Neural progenitor cell (in vitro differentiated cells): ENCODE measurements around the gene RNF123. TPM values are rescaled to one million over a fixed set of nuclear protein-coding genes. Genes with fewer than 3 reads are reported as not detected.

Experiments
- DNase-seq: peaks from one replicate; pipeline ENCODE4 v3.0.0-alpha.2; 2016; ENCODE audit warnings: low spot score
- H2AFZ ChIP-seq: fragments of 200-600 bp; sonication (generic); replicated peaks from 2 replicates; pipeline ENCODE4 v1.6.1; 2016; ENCODE audit warnings: antibody characterized with exemption
- H3F3A ChIP-seq: fragments of 200-600 bp; sonication (generic); 2 replicates; pipeline ENCODE4 v1.6.1; 2016; ENCODE audit warnings: antibody characterized with exemption, low read depth
- H3K27ac ChIP-seq: fragments of 200-600 bp; sonication (generic); 2 replicates; pipeline ENCODE4 v1.5.1; 2016; ENCODE audit warnings: mild to moderate bottlenecking
- H3K27me3 ChIP-seq: fragments of 200-600 bp; sonication (generic); 2 replicates; pipeline ENCODE4 v1.6.1; 2016; ENCODE audit warnings: mild to moderate bottlenecking, moderate library complexity
- H3K36me3 ChIP-seq: fragments of 200-600 bp; sonication (generic); 2 replicates; pipeline ENCODE4 v1.5.1; 2016
- H3K4me1 ChIP-seq: fragments of 200-600 bp; sonication (generic); 2 replicates; pipeline ENCODE4 v1.6.1; 2016; ENCODE audit warnings: mixed run types
- H3K4me2 ChIP-seq: fragments of 200-600 bp; sonication (generic); 2 replicates; pipeline ENCODE4 v1.6.1; 2016
- H3K4me3 ChIP-seq: fragments of 200-600 bp; sonication (generic); 2 replicates; pipeline ENCODE4 v1.5.1; 2016
- H3K79me2 ChIP-seq: fragments of 200-600 bp; sonication (generic); 2 replicates; pipeline ENCODE4 v1.6.1; 2016; ENCODE audit warnings: low read depth
- H3K9ac ChIP-seq: fragments of 200-600 bp; sonication (generic); 2 replicates; pipeline ENCODE4 v1.6.1; 2016
- H3K9me3 ChIP-seq: fragments of 200-600 bp; sonication (generic); 2 replicates; pipeline ENCODE4 v1.5.1; 2016; ENCODE audit warnings: low read depth
- H4K20me1 ChIP-seq: fragments of 200-600 bp; sonication (generic); 2 replicates; pipeline ENCODE4 v1.6.1; 2016; ENCODE audit warnings: low read depth
- H3K27ac Mint-ChIP-seq: 3 replicates; pipeline ENCODE4 v1.8.0; 2021; ENCODE audit warnings: mixed read lengths
- H3K27me3 Mint-ChIP-seq: 2 replicates; pipeline ENCODE4 v1.8.0; 2022; ENCODE audit warnings: low read depth, mild to moderate bottlenecking, inconsistent platforms, moderate library complexity, mixed read lengths; ENCODE audit not compliant: insufficient read depth
- H3K36me3 Mint-ChIP-seq: 3 replicates; pipeline ENCODE4 v1.8.0; 2021; ENCODE audit warnings: mixed read lengths
- H3K4me1 Mint-ChIP-seq: 3 replicates; pipeline ENCODE4 v1.8.0; 2021; ENCODE audit warnings: mixed read lengths
- H3K4me3 Mint-ChIP-seq: 3 replicates; pipeline ENCODE4 v1.8.0; 2021; ENCODE audit warnings: mild to moderate bottlenecking, moderate library complexity, mixed read lengths
- H3K9me3 Mint-ChIP-seq: 3 replicates; pipeline ENCODE4 v1.8.0; 2020; ENCODE audit warnings: mixed read lengths
- EZH2 ChIP-seq: fragments of 200-600 bp; sonication (generic); IDR thresholded peaks from 2 replicates; pipeline ENCODE4 v1.6.1; 2017; ENCODE audit warnings: antibody characterized with exemption, mild to moderate bottlenecking, moderate library complexity
- EZH2phosphoT487 ChIP-seq: fragments of 200-600 bp; sonication (generic); IDR thresholded peaks from 2 replicates; pipeline ENCODE4 v1.6.1; 2017; ENCODE audit warnings: antibody characterized with exemption
- total RNA-seq: library from RNA; depleted of rRNA; stranded (reverse); fragments of >200 nt; gene quantifications from 2 replicates; pipeline ENCODE4 v1.2.3, GENCODE V29; 2015; ENCODE audit warnings: low replicate concordance
- TF ChIP-seq, protein P1 (sequence below): fragments of 200-600 bp; sonication (generic); IDR thresholded peaks from 2 replicates; pipeline ENCODE4 v1.5.1; 2017; ENCODE audit warnings: antibody characterized with exemption, mild to moderate bottlenecking

The RNF123 gene
- total RNA-seq, 1 donor from 2014 or later: 15.0 TPM

GRCh38 chr3:49648354-49649019 is 40.9 kb upstream of the RNF123 start:
- no peaks in the 10 kb centered on the region for H3K36me3 Mint-ChIP-seq
- peaks cover 3% of the 10 kb centered on the region for H3K27me3 Mint-ChIP-seq
- Histone ChIP-seq H2AFZ (no peak overlapping the region), H3K36me3 (no peaks in the 10 kb centered on the region), H3K4me1 (no peaks in the 10 kb centered on the region), H3K27me3 (no peaks in the 10 kb centered on the region), H4K20me1 (no peaks in the 10 kb centered on the region), H3K4me2 (no peak overlapping the region), H3F3A (no peaks in the 10 kb centered on the region), H3K27ac (no peak overlapping the region), H3K79me2 (no peaks in the 10 kb centered on the region), H3K4me3 (no peak overlapping the region), H3K9me3 (no peaks in the 10 kb centered on the region), H3K9ac (no peak overlapping the region)
- TF ChIP-seq EZH2: no peak
- H3K9me3 Mint-ChIP-seq: no peaks in the 10 kb centered on the region
- H3K4me3 Mint-ChIP-seq: no peak overlapping the region
- H3K27ac Mint-ChIP-seq: no peak overlapping the region
- DNase-seq: no peak
- peaks cover 4% of the 10 kb centered on the region for H3K4me1 Mint-ChIP-seq

DNA sequence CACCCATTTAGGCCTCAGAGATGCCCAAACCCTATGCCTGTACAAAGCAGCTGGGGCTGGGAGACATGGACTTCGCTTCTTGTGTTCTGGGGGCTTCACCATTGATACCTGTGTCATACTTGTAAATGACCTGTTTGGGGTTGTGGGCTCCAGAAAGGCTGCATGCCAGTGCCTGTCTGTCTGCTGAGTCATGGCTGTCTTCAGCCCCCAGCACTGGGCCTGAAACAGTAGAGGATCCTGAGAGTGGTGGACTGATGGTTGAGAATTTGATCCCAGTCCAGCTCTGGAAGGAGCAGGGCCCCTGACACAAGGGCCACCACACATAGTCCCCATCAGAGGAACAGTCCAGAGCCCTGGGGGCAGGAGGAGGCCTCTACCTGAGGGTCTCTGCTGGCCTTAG is 39.8 kb upstream of the RNF123 start:
- TF ChIP-seq EZH2phosphoT487: no peak
- TF ChIP-seq EZH2: no peak
- TF ChIP-seq, protein P1, sequence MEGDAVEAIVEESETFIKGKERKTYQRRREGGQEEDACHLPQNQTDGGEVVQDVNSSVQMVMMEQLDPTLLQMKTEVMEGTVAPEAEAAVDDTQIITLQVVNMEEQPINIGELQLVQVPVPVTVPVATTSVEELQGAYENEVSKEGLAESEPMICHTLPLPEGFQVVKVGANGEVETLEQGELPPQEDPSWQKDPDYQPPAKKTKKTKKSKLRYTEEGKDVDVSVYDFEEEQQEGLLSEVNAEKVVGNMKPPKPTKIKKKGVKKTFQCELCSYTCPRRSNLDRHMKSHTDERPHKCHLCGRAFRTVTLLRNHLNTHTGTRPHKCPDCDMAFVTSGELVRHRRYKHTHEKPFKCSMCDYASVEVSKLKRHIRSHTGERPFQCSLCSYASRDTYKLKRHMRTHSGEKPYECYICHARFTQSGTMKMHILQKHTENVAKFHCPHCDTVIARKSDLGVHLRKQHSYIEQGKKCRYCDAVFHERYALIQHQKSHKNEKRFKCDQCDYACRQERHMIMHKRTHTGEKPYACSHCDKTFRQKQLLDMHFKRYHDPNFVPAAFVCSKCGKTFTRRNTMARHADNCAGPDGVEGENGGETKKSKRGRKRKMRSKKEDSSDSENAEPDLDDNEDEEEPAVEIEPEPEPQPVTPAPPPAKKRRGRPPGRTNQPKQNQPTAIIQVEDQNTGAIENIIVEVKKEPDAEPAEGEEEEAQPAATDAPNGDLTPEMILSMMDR: no peak
- peaks cover 3% of the 10 kb centered on the region for H3K27me3 Mint-ChIP-seq
- Histone ChIP-seq H3K27ac (no peak overlapping the region), H3K9ac (no peak overlapping the region), H3K4me3 (no peak overlapping the region), H3K4me2 (no peak overlapping the region), H3K4me1 (no peaks in the 10 kb centered on the region), H4K20me1 (no peaks in the 10 kb centered on the region), H3K27me3 (no peaks in the 10 kb centered on the region), H3K9me3 (no peaks in the 10 kb centered on the region), H3F3A (no peaks in the 10 kb centered on the region), H3K36me3 (no peaks in the 10 kb centered on the region), H2AFZ (no peak overlapping the region), H3K79me2 (no peaks in the 10 kb centered on the region)
- no peaks in the 10 kb centered on the region for H3K36me3 Mint-ChIP-seq
- H3K27ac Mint-ChIP-seq: no peak overlapping the region
- no peaks in the 10 kb centered on the region for H3K9me3 Mint-ChIP-seq
- H3K4me3 Mint-ChIP-seq: no peak overlapping the region
- H3K4me1 Mint-ChIP-seq: peaks cover 4% of the 10 kb centered on the region
- DNase-seq: no peak

DNA sequence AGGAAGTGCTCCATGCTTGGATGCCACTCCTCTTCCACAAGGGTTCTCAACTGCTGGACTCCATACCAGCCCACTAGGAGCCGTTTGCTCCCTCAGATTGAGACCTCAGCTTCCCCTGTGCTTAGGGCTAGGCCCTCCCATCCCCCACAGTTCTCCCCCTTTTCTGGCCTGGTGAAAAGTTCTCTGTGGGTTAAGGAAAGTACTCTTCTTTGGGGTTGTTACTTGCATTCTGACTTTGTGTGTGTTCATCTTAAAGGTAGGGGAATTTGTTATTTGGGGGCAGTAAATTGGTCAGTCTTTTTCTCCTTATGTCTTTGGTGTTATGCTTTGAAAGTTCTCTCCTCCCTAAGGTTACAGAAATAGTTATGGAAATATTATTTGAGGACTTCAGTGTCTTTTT is 39.2 kb upstream of the RNF123 start:
- Histone ChIP-seq H2AFZ (no peak overlapping the region), H3K4me1 (no peaks in the 10 kb centered on the region), H3K36me3 (no peaks in the 10 kb centered on the region), H4K20me1 (no peaks in the 10 kb centered on the region), H3K27ac (no peak overlapping the region), H3K9ac (no peak overlapping the region), H3K4me2 (no peak overlapping the region), H3K4me3 (no peak overlapping the region), H3K9me3 (no peaks in the 10 kb centered on the region), H3F3A (no peaks in the 10 kb centered on the region), H3K79me2 (no peaks in the 10 kb centered on the region), H3K27me3 (no peaks in the 10 kb centered on the region)
- no peak for TF ChIP-seq EZH2phosphoT487
- TF ChIP-seq, protein P1: no peak
- no peak for TF ChIP-seq EZH2
- Mint-ChIP-seq H3K36me3 (no peaks in the 10 kb centered on the region), H3K27me3 (peaks cover 3% of the 10 kb centered on the region), H3K9me3 (no peaks in the 10 kb centered on the region), H3K4me1 (peaks cover 4% of the 10 kb centered on the region), H3K27ac (no peak overlapping the region), H3K4me3 (no peak overlapping the region)
- no peak for DNase-seq

GRCh38 chr3:49650637-49651036 is 38.7 kb upstream of the RNF123 start:
- no peak overlapping the region for H3K4me3 Mint-ChIP-seq
- no peak overlapping the region for H2AFZ ChIP-seq
- no peak overlapping the region for H3K4me3 ChIP-seq
- no peak overlapping the region for H3K27ac ChIP-seq
- H3K27me3 Mint-ChIP-seq: peaks cover 3% of the 10 kb centered on the region
- no peak for TF ChIP-seq EZH2phosphoT487
- no peak for TF ChIP-seq EZH2
- TF ChIP-seq, protein P1: no peak
- no peaks in the 10 kb centered on the region for H3F3A ChIP-seq
- no peak for DNase-seq
- H3K9me3 Mint-ChIP-seq: no peaks in the 10 kb centered on the region
- no peak overlapping the region for H3K4me2 ChIP-seq
- H3K4me1 Mint-ChIP-seq: peaks cover 4% of the 10 kb centered on the region
- H4K20me1 ChIP-seq: no peaks in the 10 kb centered on the region
- no peaks in the 10 kb centered on the region for H3K79me2 ChIP-seq
- no peaks in the 10 kb centered on the region for H3K27me3 ChIP-seq
- H3K9ac ChIP-seq: peak overlapping the region; percentile 2
- no peaks in the 10 kb centered on the region for H3K4me1 ChIP-seq
- no peak overlapping the region for H3K27ac Mint-ChIP-seq
- H3K36me3 Mint-ChIP-seq: no peaks in the 10 kb centered on the region
- no peaks in the 10 kb centered on the region for H3K9me3 ChIP-seq
- no peaks in the 10 kb centered on the region for H3K36me3 ChIP-seq
